HEK293 (cell line): ENCODE measurements around the gene BBIP1.

Source experiments
- CTCF ChIA-PET: fragments of 350-600 bp; formaldehyde crosslinking; extraction: SDS; loops from one replicate; lab custom pipeline; 2021; ENCODE audit warnings: antibody characterized with exemption; lab: Yijun Ruan, JAX
- POLR2A ChIA-PET: fragments of 300-600 bp; formaldehyde crosslinking; extraction: SDS; loops from one replicate; lab custom pipeline; 2020; ENCODE audit warnings: antibody characterized with exemption, inconsistent platforms; lab: Yijun Ruan, JAX
- H3K27ac ChIP-seq: fragments of 200-500 bp; sonication (Bioruptor generic); 2 replicates; pipeline ENCODE4 v1.5.1; 2014; ENCODE audit warnings: low read depth, low read length, control low read depth, inconsistent platforms; ENCODE audit errors: extremely low read depth
- H3K36me3 ChIP-seq, 2 experiments: fragments of 200-500 bp in 1 of 2; sonication (Bioruptor generic) in 1 of 2; 1 replicate in 1 of 2; 2 replicates in 1 of 2; pipeline ENCODE4 v1.5.1; 2014 to 2017; ENCODE audit warnings: inconsistent platforms in 2 of 2, low read length in 2 of 2; ENCODE audit not compliant: control insufficient read depth in 2 of 2, insufficient read depth in 1 of 2
- H3K4me1 ChIP-seq: fragments of 200-500 bp; sonication (Bioruptor generic); 2 replicates; pipeline ENCODE4 v1.5.1; 2014; ENCODE audit warnings: mild to moderate bottlenecking, low read length, inconsistent platforms; ENCODE audit not compliant: control insufficient read depth, insufficient read depth
- H3K4me3 ChIP-seq: 2 replicates; pipeline ENCODE4 v1.5.1; 2011; ENCODE audit warnings: low read depth, mild to moderate bottlenecking, control low read depth, low read length, moderate library complexity
- H3K9me3 ChIP-seq: fragments of 200-500 bp; sonication (Bioruptor generic); 2 replicates; pipeline ENCODE4 v1.5.1; 2014; ENCODE audit warnings: low read depth, low read length, inconsistent platforms; ENCODE audit not compliant: control insufficient read depth, insufficient read depth
- ATF2 ChIP-seq: fragments of 450-650 bp; formaldehyde crosslinking; IDR thresholded peaks from 2 replicates; pipeline ENCODE4 v1.5.1; 2016; ENCODE audit warnings: missing biosample characterization, missing genetic modification characterization, low read depth
- FEZF1 ChIP-seq: fragments of 450-650 bp; formaldehyde crosslinking; IDR thresholded peaks from 2 replicates; pipeline ENCODE4 v1.5.1; 2016; ENCODE audit warnings: missing biosample characterization, missing genetic modification characterization
- HOXA7 ChIP-seq: sonication (generic); formaldehyde crosslinking; IDR thresholded peaks from 2 replicates; pipeline ENCODE4 v1.8.1; 2022; ENCODE audit warnings: missing genetic modification reagents, borderline replicate concordance
- KLF16 ChIP-seq: fragments of 450-650 bp; formaldehyde crosslinking; IDR thresholded peaks from 2 replicates; pipeline ENCODE4 v1.5.1; 2017; ENCODE audit warnings: missing biosample characterization, missing genetic modification characterization
- KLF7 ChIP-seq: fragments of 450-650 bp; formaldehyde crosslinking; IDR thresholded peaks from 2 replicates; pipeline ENCODE4 v1.5.1; 2016; ENCODE audit warnings: missing biosample characterization, missing genetic modification characterization, borderline replicate concordance
- PRDM10 ChIP-seq: fragments of 450-650 bp; formaldehyde crosslinking; IDR thresholded peaks from 2 replicates; pipeline ENCODE4 v1.5.1; 2016; ENCODE audit warnings: missing biosample characterization, missing genetic modification characterization
- PRDM4 ChIP-seq: fragments of 450-650 bp; formaldehyde crosslinking; IDR thresholded peaks from 2 replicates; pipeline ENCODE4 v1.5.1; 2017; ENCODE audit warnings: missing biosample characterization, missing genetic modification characterization
- REPIN1 ChIP-seq: fragments of 450-650 bp; formaldehyde crosslinking; IDR thresholded peaks from 2 replicates; pipeline ENCODE4 v1.5.1; 2017; ENCODE audit warnings: missing biosample characterization, missing genetic modification characterization, low read depth
- SP7 ChIP-seq: fragments of 450-650 bp; formaldehyde crosslinking; IDR thresholded peaks from 2 replicates; pipeline ENCODE4 v1.5.1; 2016; ENCODE audit warnings: missing biosample characterization, missing genetic modification characterization
- ZBTB8A ChIP-seq: fragments of 450-650 bp; formaldehyde crosslinking; IDR thresholded peaks from 2 replicates; pipeline ENCODE4 v1.5.1; 2016; ENCODE audit warnings: missing biosample characterization, missing genetic modification characterization
- ZNF157 ChIP-seq: fragments of 450-650 bp; formaldehyde crosslinking; IDR thresholded peaks from 2 replicates; pipeline ENCODE4 v1.5.1; 2016; ENCODE audit warnings: missing biosample characterization, missing genetic modification characterization
- ZNF16 ChIP-seq: fragments of 450-650 bp; formaldehyde crosslinking; IDR thresholded peaks from 2 replicates; pipeline ENCODE4 v1.5.1; 2016; ENCODE audit warnings: low read depth, missing biosample characterization, missing genetic modification characterization
- ZNF18 ChIP-seq: fragments of 450-650 bp; formaldehyde crosslinking; IDR thresholded peaks from 2 replicates; pipeline ENCODE4 v1.5.1; 2016; ENCODE audit warnings: missing biosample characterization, missing genetic modification characterization
- ZNF184 ChIP-seq: fragments of 450-650 bp; IDR thresholded peaks from 2 replicates; pipeline ENCODE4 v1.5.1; 2018; ENCODE audit warnings: missing biosample characterization, mild to moderate bottlenecking, missing genetic modification characterization
- ZNF311 ChIP-seq: fragments of 450-650 bp; formaldehyde crosslinking; IDR thresholded peaks from 2 replicates; pipeline ENCODE4 v1.5.1; 2017; ENCODE audit warnings: missing biosample characterization, missing genetic modification characterization, borderline replicate concordance
- ZNF600 ChIP-seq: fragments of 450-650 bp; formaldehyde crosslinking; IDR thresholded peaks from 2 replicates; pipeline ENCODE4 v1.5.1; 2016; ENCODE audit warnings: missing biosample characterization, missing genetic modification characterization
- ZNF664 ChIP-seq: fragments of 450-650 bp; formaldehyde crosslinking; IDR thresholded peaks from 2 replicates; pipeline ENCODE4 v1.5.1; 2016; ENCODE audit warnings: missing biosample characterization, missing genetic modification characterization
- ZSCAN23 ChIP-seq: fragments of 450-650 bp; formaldehyde crosslinking; IDR thresholded peaks from 2 replicates; pipeline ENCODE4 v1.5.1; 2016; ENCODE audit warnings: missing biosample characterization, missing genetic modification characterization

BBIP1 gene

GRCh38 chr10:110903280-110904278 lies 15.4 kb downstream of the BBIP1 start:
- CTCF ChIA-PET = interaction anchor here (0.6 to 3.3 kb wide), 4 partner anchors 10 to 157 kb away, joined by 3 to 14 read pairs (median 4); no protein-coding TSS in a partner anchor
- Histone ChIP-seq H3K9me3 (no peaks in the 10 kb centered on the region), H3K4me1 (no peaks in the 10 kb centered on the region), H3K36me3 (peaks cover 21 to 41% of the 10 kb centered on the region in 2 experiments), H3K27ac (no peak overlapping the region)
- POLR2A ChIA-PET = interaction anchor here (1.5 kb wide), 1 partner anchor 16 kb away, joined by 3 read pairs; the partner anchor contains the start of genes BBIP1 and SHOC2
- TF ChIP-seq KLF16 (tag by site-specific recombination) = no peak
- TF ChIP-seq ZNF16 (tag by site-specific recombination) = no peak
- TF ChIP-seq ZNF18 (tag by site-specific recombination) = no peak
- TF ChIP-seq FEZF1 (tag by site-specific recombination) = no peak
- TF ChIP-seq HOXA7 = no peak
- peak; percentile 84 for TF ChIP-seq PRDM10
- no peak for TF ChIP-seq ZNF311
- TF ChIP-seq KLF7 (tag by site-specific recombination) = no peak
- TF ChIP-seq ZNF184 (tag by site-specific recombination) = no peak
- TF ChIP-seq ZNF664 (tag by site-specific recombination) = no peak
- no peak for TF ChIP-seq ZBTB8A (tag by site-specific recombination)
- TF ChIP-seq REPIN1 = no peak
- no peak for TF ChIP-seq ZSCAN23
- peak; percentile 68 for TF ChIP-seq ZNF600 (tag by site-specific recombination)
- TF ChIP-seq ATF2 = peak; percentile 70
- no peak for TF ChIP-seq ZNF157
- peak; percentile 52; the same call in 1 of the 2 replicates for TF ChIP-seq PRDM4
- peak; percentile 32; the same call in 1 of the 2 replicates for TF ChIP-seq SP7
- TF ChIP-seq, all 188 proteins: peak for 5
- no peak overlapping the region for H3K4me3 ChIP-seq
